ENCODE data around the gene ANKFY1. TPM values are rescaled to one million over a fixed set of nuclear protein-coding genes. Genes with fewer than 3 reads are reported as not detected.

The ANKFY1 gene
- total RNA-seq, 6 experiments from 2014 or later: 21.3 to 34.9 (median 29.5) TPM

DNA sequence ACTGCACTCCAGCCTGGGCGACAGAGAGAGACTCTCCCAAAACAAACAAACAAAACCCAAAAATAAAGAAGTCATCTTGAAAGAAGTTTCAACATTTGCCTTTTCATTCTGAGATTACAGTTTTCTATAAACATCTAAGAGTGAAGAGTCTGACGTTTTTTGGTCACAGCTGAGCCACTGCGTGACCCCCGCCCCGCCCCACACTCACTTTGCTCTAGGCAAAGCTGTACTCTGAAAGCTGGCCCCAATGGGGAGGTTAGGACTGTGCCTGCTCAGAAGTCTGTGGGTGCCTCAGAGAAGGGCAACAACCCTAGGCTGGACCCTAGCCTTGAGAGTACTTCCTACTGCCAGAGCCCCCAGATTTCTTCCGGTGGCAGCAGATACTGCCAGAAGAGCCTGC, 101.5 kb downstream of the ANKFY1 start:
- Histone ChIP-seq H3K4me3 (no peak overlapping the region), H3K4me1 (no peaks in the 10 kb centered on the region), H3K27me3 (no peaks in the 10 kb centered on the region), H3K36me3 (peaks cover 0 to 16% (median 7%) of the 10 kb centered on the region in 4 donors), H3K27ac (no peak overlapping the region), H3K9me3 (no peaks in the 10 kb centered on the region)
- TF ChIP-seq, protein P1, sequence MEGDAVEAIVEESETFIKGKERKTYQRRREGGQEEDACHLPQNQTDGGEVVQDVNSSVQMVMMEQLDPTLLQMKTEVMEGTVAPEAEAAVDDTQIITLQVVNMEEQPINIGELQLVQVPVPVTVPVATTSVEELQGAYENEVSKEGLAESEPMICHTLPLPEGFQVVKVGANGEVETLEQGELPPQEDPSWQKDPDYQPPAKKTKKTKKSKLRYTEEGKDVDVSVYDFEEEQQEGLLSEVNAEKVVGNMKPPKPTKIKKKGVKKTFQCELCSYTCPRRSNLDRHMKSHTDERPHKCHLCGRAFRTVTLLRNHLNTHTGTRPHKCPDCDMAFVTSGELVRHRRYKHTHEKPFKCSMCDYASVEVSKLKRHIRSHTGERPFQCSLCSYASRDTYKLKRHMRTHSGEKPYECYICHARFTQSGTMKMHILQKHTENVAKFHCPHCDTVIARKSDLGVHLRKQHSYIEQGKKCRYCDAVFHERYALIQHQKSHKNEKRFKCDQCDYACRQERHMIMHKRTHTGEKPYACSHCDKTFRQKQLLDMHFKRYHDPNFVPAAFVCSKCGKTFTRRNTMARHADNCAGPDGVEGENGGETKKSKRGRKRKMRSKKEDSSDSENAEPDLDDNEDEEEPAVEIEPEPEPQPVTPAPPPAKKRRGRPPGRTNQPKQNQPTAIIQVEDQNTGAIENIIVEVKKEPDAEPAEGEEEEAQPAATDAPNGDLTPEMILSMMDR (IDR thresholded peaks at IDR 0.05): no peak
- no peak for TF ChIP-seq POLR2A (IDR thresholded peaks at IDR 0.05)
- 70% methylated on average over 5 of the region's 6 CpGs for WGBS (ENCODE audit: insufficient coverage, low coverage, low lambda C conversion rate, missing lambda C conversion rate)
- no peak for DNase-seq
- peak in 1 of 4 donors; percentile 4 for ATAC-seq
- intact Hi-C loops (cut with DNase I): no loop called here

DNA sequence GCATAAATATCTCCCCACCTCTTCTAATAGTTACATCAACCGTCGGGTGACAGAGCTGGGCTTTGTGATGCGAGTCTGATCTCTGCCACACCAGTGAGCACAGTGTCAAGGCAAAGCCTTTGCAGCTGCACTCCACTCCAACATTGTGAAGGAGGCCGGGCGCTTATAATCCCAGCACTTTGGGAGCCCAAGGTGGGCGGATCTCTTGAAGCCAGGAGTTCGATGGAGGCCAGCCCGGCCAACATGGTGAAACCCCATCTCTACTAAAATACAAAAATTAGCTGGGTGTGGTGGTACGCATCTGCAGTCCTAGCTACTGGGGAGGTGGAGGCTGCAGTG, 101.8 kb downstream of the ANKFY1 start:
- Histone ChIP-seq H3K4me3 (no peak overlapping the region), H3K36me3 (peaks cover 0 to 12% (median 5%) of the 10 kb centered on the region in 4 donors), H3K27me3 (no peaks in the 10 kb centered on the region), H3K9me3 (no peaks in the 10 kb centered on the region), H3K27ac (no peak overlapping the region), H3K4me1 (no peaks in the 10 kb centered on the region)
- intact Hi-C loops (cut with DNase I): no loop called here
- DNase-seq: no peak
- no peak for TF ChIP-seq POLR2A (IDR thresholded peaks at IDR 0.05)
- TF ChIP-seq, protein P1 (IDR thresholded peaks at IDR 0.05): no peak
- ATAC-seq: no peak
- WGBS (ENCODE audit: insufficient coverage, low coverage, low lambda C conversion rate, missing lambda C conversion rate): 91% methylated on average over 6 of the region's 9 CpGs

GRCh38 chr17:4161192-4161966, 102.4 kb downstream of the ANKFY1 start:
- peak; percentile 8 to 58 (median 46) for ATAC-seq
- TF ChIP-seq, protein P1 (IDR thresholded peaks at IDR 0.05): no peak
- no peak for TF ChIP-seq POLR2A (IDR thresholded peaks at IDR 0.05)
- Histone ChIP-seq H3K9me3 (no peaks in the 10 kb centered on the region), H3K36me3 (peaks cover 0 to 7% (median under 1%) of the 10 kb centered on the region in 4 donors), H3K4me3 (no peak overlapping the region), H3K27me3 (no peaks in the 10 kb centered on the region), H3K4me1 (no peaks in the 10 kb centered on the region), H3K27ac (no peak overlapping the region)
- intact Hi-C loops (cut with DNase I): no loop called here
- no peak for DNase-seq
- WGBS (ENCODE audit: insufficient coverage, low coverage, low lambda C conversion rate, missing lambda C conversion rate): 58% methylated on average over 7 of the region's 7 CpGs

- DNase-seq: no peak
- H3K36me3 ChIP-seq: peaks cover 0 to 6% (median 2%) of the 10 kb centered on the region in 4 donors
- 93% methylated on average over 13 of the region's 19 CpGs for WGBS (ENCODE audit: insufficient coverage, low coverage, low lambda C conversion rate, missing lambda C conversion rate)
Observed at GRCh38 chr17:4160294-4160859, 103.4 kb downstream of the ANKFY1 start.

More at GRCh38 chr17:4160294-4160859, 103.4 kb downstream of the ANKFY1 start:
- no peaks in the 10 kb centered on the region for H3K27me3 ChIP-seq
- H3K27ac ChIP-seq: no peak overlapping the region
- TF ChIP-seq, protein P1 (IDR thresholded peaks at IDR 0.05): no peak
- no peak for TF ChIP-seq POLR2A (IDR thresholded peaks at IDR 0.05)
- H3K4me1 ChIP-seq: no peaks in the 10 kb centered on the region
- H3K9me3 ChIP-seq: no peaks in the 10 kb centered on the region
- no peak for ATAC-seq
- intact Hi-C loops (cut with DNase I): no loop called here
- H3K4me3 ChIP-seq: no peak overlapping the region
